GM18858 (cell line): Measurements from ENCODE around the gene PHKB.

Experiments used
- ATAC-seq: cut with Tn5 transposase; IDR thresholded peaks from one replicate; pipeline ENCODE4 v1.9.1; 2021; ENCODE audit not compliant: unreplicated experiment

The PHKB gene

DNA sequence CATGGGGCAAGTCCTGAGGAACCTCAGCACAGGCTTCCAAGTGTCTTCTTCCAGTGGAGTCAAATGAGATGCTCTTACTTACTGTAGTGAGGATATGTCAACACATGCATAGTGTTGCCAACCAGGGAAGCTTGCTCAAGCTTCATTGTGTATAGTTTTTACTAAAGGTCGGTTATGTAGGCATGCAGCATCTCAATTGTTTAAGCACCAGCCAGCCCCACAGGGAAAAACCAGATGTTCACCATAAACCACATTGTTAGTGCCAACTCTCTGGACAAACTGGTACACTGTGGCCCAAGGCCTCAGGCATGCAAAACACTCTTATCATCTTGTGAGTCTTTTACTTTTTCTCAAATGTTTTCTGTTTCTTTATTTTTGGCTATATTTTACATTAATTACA lies 152.1 kb downstream of the PHKB start:
- no peak for ATAC-seq

- ATAC-seq, result no peak
These were observed 156.6 kb downstream of the PHKB start for GRCh38 chr16:47617732-47618131.

- no peak for ATAC-seq
These were observed 161.5 kb downstream of the PHKB start for GRCh38 chr16:47622451-47623176.

GRCh38 chr16:47624563-47624962 lies 163.4 kb downstream of the PHKB start:
- ATAC-seq, result no peak

DNA sequence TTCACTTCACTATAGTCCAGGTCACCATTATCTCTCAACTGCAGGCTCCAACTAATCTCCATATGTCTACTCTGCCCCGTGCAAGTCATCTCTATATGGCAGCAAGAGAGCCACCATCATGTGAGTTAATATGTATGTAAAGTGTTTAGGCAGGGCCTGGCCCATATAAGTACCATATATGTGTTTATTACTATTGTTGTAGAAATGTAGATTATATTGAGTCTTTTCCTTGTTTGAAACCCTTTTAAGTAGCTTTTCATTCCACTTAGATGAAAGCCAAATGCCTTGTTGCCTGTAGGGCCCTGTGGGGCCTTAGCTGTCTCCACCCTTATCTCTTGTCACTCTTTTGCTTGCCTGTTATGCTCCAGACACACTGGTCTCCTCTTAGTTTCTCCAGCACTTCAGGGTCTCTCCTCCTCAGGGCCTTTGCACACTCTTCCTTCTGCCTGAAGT lies 164.0 kb downstream of the PHKB start:
- ATAC-seq, result no peak

DNA sequence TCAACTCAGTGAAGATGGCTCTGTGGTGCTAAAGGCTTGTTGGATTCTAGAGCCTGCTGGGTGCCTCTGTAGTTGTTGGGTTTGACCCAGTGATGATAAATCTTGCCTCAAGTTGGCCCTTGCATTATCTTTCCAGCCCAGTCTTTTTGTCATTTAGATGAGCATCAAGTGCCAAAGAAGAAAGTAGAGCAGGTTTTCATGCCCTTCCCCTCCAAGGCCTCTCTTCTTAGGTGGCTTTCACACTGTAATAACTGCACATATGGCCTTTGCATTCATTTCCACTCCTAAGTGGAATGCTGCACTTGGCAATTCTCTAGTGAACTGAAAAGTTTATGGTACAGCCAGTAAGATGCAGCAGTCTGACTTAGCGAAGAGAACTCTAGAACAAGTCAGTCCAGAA lies 165.1 kb downstream of the PHKB start:
- ATAC-seq, result no peak

DNA sequence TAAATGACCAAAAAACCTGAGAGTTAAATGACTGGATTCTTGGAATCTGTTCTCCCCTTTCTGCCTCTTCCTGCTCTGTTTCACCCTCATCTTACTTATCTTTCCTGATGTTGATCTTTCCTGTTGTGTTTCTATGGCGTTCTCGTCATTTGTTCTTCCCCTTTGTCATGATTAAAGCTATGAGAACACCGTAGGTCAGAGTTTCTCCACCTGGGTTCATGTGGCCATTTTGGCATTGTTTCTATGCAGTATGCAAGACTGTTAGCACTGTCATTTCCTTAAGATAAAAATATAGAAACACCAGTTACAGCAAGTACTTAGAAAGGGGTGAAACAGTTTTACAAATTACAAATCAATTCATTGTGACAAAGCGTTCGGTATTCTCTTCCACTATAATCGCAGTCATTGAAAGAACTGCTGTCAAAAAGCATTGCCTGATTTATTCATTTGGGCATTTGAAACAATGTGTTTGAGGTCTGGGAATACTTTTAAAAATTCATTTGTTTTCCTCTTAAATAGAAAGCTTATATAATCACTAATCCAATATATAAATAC lies 166.0 kb downstream of the PHKB start:
- ATAC-seq, result no peak

- no peak for ATAC-seq
These were observed 166.6 kb downstream of the PHKB start for GRCh38 chr16:47627721-47628120.

DNA sequence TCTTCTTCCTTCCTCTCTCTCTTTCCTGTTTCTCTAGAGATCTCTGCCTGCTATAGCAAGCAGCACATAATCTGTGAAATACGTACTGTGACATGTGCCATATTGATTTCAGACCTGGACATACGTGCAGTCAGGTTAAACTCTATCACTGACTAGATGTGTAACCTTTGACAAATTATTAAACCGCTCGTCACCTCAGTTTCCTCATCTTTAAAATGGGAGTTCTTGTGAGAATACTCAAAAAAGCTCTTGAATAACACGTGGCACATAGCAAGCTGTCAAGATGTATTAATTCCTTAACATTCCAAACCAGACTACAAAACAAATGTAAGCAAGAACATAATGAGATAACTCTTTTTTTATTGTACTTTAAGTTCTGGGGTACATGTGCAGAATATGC lies 170.0 kb downstream of the PHKB start:
- ATAC-seq, result no peak

- no peak for ATAC-seq
These were observed 173.0 kb downstream of the PHKB start for GRCh38 chr16:47634126-47634525.

- no peak for ATAC-seq
These were observed 173.6 kb downstream of the PHKB start for GRCh38 chr16:47634727-47635126.

DNA sequence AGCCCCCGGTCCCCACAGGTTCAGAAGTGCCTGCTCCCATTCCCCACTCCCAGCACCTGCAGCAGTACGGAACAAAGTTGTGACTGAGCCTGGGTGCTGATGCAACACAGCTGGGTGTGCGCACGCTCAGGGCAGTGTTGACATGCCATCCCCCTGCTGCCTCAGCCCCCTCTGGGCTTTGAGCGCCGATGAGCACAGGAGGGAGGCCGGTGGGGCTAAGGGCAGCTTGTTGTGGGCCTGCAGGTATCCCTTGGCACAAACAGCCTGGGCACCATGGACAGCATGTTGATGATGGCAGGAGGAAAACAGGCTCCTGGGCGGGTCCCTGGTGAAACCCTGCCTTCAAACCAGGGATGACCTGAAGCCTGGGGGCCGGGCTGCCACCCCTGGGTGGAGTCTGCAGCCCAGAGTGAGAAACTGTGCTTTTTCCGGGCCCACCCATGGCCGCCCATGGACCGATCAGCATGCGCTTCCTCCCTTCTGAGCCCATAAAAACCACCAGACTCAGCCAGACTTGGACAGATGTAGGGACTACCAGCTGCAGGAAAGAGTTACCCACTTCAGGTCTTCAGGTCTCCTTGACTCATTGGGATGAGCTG lies 175.5 kb downstream of the PHKB start:
- no peak for ATAC-seq

GRCh38 chr16:47638175-47638574 lies 177.0 kb downstream of the PHKB start:
- ATAC-seq, result no peak

DNA sequence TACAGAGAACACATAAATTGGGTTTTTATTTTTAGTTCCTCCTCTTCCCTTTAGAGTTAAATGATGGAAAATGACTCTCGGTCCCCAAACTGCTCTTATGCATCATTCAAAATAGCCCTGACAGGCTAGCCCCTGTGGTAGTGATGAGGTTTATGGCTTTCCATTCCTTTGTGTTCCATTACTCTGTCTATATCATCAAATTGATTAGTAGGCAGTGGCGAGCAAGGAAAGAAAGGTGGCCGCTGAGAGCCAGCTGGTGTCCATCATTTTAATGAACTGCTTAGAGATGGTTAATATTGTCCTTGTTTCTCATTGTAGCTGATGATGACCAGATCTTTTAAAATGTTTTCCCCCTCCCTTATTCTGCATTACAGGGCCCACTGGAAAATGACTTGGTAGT lies 179.5 kb downstream of the PHKB start:
- ATAC-seq, result no peak

DNA sequence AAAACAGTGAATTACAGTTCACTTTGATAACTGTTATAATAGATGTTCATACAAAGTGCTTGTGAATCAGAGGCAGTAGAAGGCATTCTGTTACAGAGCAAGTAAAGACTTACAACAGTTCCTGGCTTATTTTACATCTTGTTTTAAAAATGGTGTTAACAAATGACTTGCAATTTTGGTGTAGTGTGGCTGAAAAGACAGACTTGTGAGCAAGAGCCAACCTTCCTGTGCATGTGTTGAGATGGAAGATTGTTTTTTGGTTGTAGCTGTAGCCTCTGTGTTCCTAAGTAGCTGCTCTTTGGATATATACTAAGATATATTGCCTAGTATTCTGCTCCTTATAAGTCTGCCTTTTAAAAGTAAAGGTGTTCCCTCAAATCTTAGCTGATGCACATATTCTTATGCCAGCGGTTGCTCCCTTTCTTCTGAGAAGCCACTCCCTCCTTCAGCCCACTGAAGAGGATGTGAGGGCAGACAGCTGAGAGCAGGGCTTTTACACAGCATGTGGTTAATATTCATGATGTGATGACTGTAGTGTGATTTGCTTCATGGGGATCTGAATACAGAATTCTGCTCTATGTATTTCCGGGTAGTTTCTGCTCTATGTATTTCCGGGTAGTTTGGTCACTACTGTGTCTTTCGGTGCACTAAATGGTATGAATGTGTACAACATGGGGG lies 182.3 kb downstream of the PHKB start:
- no peak for ATAC-seq

DNA sequence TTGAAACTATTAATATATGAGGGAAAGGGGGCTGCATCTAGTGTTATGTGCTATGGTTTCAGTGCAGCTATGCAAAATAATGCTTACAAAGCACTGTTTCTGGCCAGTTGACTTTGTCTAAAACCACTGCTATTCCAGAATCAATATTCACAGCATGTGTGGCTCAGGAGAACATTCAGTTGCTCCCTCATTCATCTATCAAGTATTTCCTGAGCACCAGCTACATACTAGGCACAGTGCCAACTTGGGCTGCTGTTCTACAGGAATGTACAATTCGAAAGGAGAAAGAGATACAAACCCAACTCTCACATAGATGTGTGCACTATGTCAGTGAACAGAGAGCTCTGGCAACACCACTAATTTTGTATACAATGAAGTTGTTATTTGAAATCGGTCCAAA lies 183.0 kb downstream of the PHKB start:
- no peak for ATAC-seq

DNA sequence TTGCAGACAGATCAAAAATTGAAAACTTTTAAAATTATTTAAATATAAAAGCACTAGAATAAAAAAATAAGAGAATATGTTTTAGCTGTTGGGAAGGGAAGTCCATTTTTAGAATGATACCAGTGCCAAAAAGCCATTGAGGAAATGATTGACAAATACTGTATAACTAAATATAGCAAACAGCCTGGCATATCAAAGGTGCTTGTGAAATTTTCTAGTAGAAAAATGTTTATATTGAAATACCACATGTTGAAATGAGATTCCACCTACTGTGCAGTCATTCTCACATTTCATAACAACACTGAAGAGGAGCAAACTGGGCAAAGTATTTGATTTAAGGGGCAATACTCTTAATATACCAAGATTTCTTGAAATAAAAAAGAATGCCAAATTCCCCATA lies 183.5 kb downstream of the PHKB start:
- ATAC-seq, result no peak

DNA sequence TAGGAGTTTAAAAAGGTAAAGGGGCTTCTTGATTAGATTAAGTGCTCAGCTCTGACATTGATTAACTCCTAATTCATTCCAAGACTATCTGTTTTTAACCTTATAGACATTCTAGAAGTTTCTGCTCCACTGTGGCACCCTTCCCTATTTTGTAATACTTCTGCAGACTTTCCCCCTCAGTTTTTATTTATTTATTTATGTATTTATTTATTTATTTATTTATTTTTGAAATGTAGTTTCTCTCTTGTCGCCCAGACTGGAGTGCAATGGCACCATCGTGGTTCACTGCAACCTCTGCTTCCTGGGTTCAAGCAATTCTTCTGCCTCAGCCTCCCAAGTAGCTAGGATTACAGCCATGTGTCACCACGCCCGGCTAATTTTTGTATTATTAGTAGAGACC lies 185.8 kb downstream of the PHKB start:
- ATAC-seq, result no peak

GRCh38 chr16:47657032-47657431 lies 195.9 kb downstream of the PHKB start:
- no peak for ATAC-seq

DNA sequence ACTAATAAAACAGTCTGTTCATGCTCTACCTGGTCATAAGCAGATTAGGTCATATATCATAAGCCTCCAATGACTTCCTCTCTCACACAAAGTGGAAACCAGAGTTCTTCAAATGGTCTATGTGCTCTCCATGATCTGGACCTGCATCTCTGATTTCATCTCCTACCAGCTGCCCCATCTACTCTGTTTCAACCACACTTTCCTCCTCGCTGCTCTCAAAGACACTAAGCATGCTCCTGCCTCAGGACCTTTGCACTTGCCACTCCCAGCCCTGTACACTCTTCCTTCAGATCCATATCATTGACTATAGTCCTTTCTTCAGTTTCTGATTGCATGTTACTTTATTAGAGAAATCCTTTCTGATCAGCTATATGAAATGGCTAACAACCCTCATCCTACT lies 196.8 kb downstream of the PHKB start:
- ATAC-seq, result no peak

DNA sequence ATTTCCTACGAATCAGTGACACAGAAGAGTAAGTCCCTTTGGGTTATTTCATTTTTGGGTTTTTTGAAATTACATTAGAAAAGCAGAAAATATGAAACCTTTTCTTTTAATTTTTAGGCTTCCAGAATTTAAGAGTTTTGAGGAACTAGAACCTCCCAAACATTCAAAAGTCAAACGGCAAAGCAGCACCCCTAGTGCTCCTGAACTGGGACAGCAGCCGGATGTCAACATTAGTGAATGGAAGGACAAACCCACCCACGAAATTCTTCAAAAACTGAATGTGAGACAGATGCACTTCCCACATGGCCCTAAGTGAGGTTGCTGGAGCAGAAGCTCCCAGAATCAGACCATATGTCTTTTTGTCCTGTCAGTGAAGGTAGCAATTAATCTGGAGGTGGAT lies 199.4 kb downstream of the PHKB start:
- no peak for ATAC-seq
